Stimulated activated CD8-positive, alpha-beta memory T cell treated with anti-CD3 and anti-CD28 coated beads, Interleukin-12 subunit alpha, Interleukin-12 subunit beta, amount 100 ng/mL, for 1 hour (primary cell): Measurements from ENCODE around the gene SLC32A1.

Experiments used
- DNase-seq: peaks from one replicate; pipeline ENCODE4 v3.0.0-alpha.2; 2020; ENCODE audit warnings: low read depth

The SLC32A1 gene

GRCh38 chr20:38752029-38752428 lies 27.7 kb downstream of the SLC32A1 start:
- no peak for DNase-seq

GRCh38 chr20:38754924-38755323 lies 30.6 kb downstream of the SLC32A1 start:
- no peak for DNase-seq

GRCh38 chr20:38755324-38755910 lies 31.1 kb downstream of the SLC32A1 start:
- DNase-seq = no peak

- no peak for DNase-seq
Observed at GRCh38 chr20:38757145-38757775, 33.0 kb downstream of the SLC32A1 start.

GRCh38 chr20:38759106-38759505 lies 34.8 kb downstream of the SLC32A1 start:
- DNase-seq = no peak

GRCh38 chr20:38760978-38761377 lies 36.7 kb downstream of the SLC32A1 start:
- no peak for DNase-seq

- DNase-seq = no peak
Observed at GRCh38 chr20:38762174-38762573, 37.9 kb downstream of the SLC32A1 start.

- no peak for DNase-seq
Observed at GRCh38 chr20:38763616-38764015, 39.3 kb downstream of the SLC32A1 start.

GRCh38 chr20:38764567-38765318 lies 40.5 kb downstream of the SLC32A1 start:
- DNase-seq = no peak

GRCh38 chr20:38766071-38766470 lies 41.8 kb downstream of the SLC32A1 start:
- no peak for DNase-seq

- no peak for DNase-seq
Observed at GRCh38 chr20:38769376-38770295, 45.4 kb downstream of the SLC32A1 start.

GRCh38 chr20:38770546-38770945 lies 46.3 kb downstream of the SLC32A1 start:
- DNase-seq = no peak

GRCh38 chr20:38770970-38771369 lies 46.7 kb downstream of the SLC32A1 start:
- DNase-seq = no peak

- no peak for DNase-seq
Observed at GRCh38 chr20:38771621-38772020, 47.3 kb downstream of the SLC32A1 start.

- no peak for DNase-seq
Observed at GRCh38 chr20:38774167-38774566, 49.9 kb downstream of the SLC32A1 start.

GRCh38 chr20:38776363-38776762 lies 52.1 kb downstream of the SLC32A1 start:
- DNase-seq = no peak
